SK-N-SH treated with all-trans-retinoic acid at 6 μM for 48 hours (cell line): ENCODE results near the gene MOV10L1.

Source experiments
- ATAC-seq: fragments of 200-7000 bp; cut with Tn5 transposase; 3 replicates; pipeline ENCODE4 v1.9.1; 2020; ENCODE audit warnings: mild to moderate bottlenecking, moderate library complexity
- BACH2 ChIP-seq: fragments of 250-450 bp; sonication (Bioruptor Pico); IDR thresholded peaks from 2 replicates; pipeline ENCODE4 v1.9.0; 2021; ENCODE audit warnings: mild to moderate bottlenecking, borderline replicate concordance
- CREB5 ChIP-seq: fragments of 250-450 bp; sonication (Bioruptor Pico); IDR thresholded peaks from 2 replicates; pipeline ENCODE4 v1.5.1; 2020; ENCODE audit warnings: low read depth, mild to moderate bottlenecking, moderate library complexity
- CSDC2 ChIP-seq: fragments of 250-450 bp; sonication (Bioruptor Pico); IDR thresholded peaks from 2 replicates; pipeline ENCODE4 v1.5.0; 2020; ENCODE audit warnings: mild to moderate bottlenecking, moderate library complexity
- CSRNP3 ChIP-seq: fragments of 250-450 bp; sonication (Bioruptor Pico); IDR thresholded peaks from 2 replicates; pipeline ENCODE4 v1.5.1; 2021; ENCODE audit warnings: mild to moderate bottlenecking, moderate library complexity
- ESRRG ChIP-seq: fragments of 250-450 bp; sonication (Bioruptor Pico); IDR thresholded peaks from 2 replicates; pipeline ENCODE4 v1.6.1; 2021; ENCODE audit warnings: mild to moderate bottlenecking
- GLIS3 ChIP-seq: fragments of 250-450 bp; sonication (Bioruptor Pico); IDR thresholded peaks from 2 replicates; pipeline ENCODE4 v1.5.0; 2020; ENCODE audit warnings: mild to moderate bottlenecking, moderate library complexity
- ISL1 ChIP-seq: fragments of 250-450 bp; sonication (Bioruptor Pico); IDR thresholded peaks from 2 replicates; pipeline ENCODE4 v2.1.2; 2022; ENCODE audit warnings: mild to moderate bottlenecking, moderate library complexity
- OSR1 ChIP-seq: fragments of 250-450 bp; sonication (Bioruptor Pico); IDR thresholded peaks from 2 replicates; pipeline ENCODE4 v1.8.0; 2022; ENCODE audit warnings: moderate library complexity, mild to moderate bottlenecking, inconsistent platforms
- PATZ1 ChIP-seq: fragments of 250-450 bp; sonication (Bioruptor Pico); IDR thresholded peaks from 2 replicates; pipeline ENCODE4 v1.8.0; 2020; ENCODE audit warnings: mild to moderate bottlenecking, moderate library complexity, borderline replicate concordance
- PPARA ChIP-seq: fragments of 250-450 bp; sonication (Bioruptor Pico); IDR thresholded peaks from 2 replicates; pipeline ENCODE4 v1.5.0; 2020; ENCODE audit warnings: mild to moderate bottlenecking, borderline replicate concordance
- RARB ChIP-seq: fragments of 250-450 bp; sonication (Bioruptor Pico); IDR thresholded peaks from 2 replicates; pipeline ENCODE4 v1.8.0; 2021; ENCODE audit warnings: mild to moderate bottlenecking, moderate library complexity
- SNAI2 ChIP-seq: fragments of 250-450 bp; sonication (Bioruptor Pico); IDR thresholded peaks from 2 replicates; pipeline ENCODE4 v1.5.0; 2020; ENCODE audit warnings: mild to moderate bottlenecking, moderate library complexity
- TSHZ2 ChIP-seq: fragments of 250-450 bp; sonication (Bioruptor Pico); IDR thresholded peaks from 2 replicates; pipeline ENCODE4 v1.5.0; 2020; ENCODE audit warnings: mild to moderate bottlenecking, moderate library complexity
- ZC3H10 ChIP-seq: fragments of 250-450 bp; sonication (Bioruptor Pico); IDR thresholded peaks from 2 replicates; pipeline ENCODE4 v1.5.1; 2021; ENCODE audit warnings: mild to moderate bottlenecking, moderate library complexity

The MOV10L1 gene

GRCh38 chr22:50173983-50174355 is 84.2 kb downstream of the MOV10L1 start (continued):
- TF ChIP-seq OSR1 (CRISPR knock-in tag) (no peak), TSHZ2 (CRISPR knock-in tag) (no peak), ISL1 (CRISPR knock-in tag) (no peak), GLIS3 (CRISPR knock-in tag) (no peak), SNAI2 (CRISPR knock-in tag) (no peak), CSRNP3 (CRISPR knock-in tag) (no peak)

GRCh38 chr22:50174382-50175190 is 84.8 kb downstream of the MOV10L1 start:
- no peak for ATAC-seq
- TF ChIP-seq PATZ1 (CRISPR knock-in tag) = no peak

- ATAC-seq = no peak
Measured at GRCh38 chr22:50175191-50175461, 85.3 kb downstream of the MOV10L1 start.

More at GRCh38 chr22:50175191-50175461, 85.3 kb downstream of the MOV10L1 start:
- no peak for TF ChIP-seq PATZ1 (CRISPR knock-in tag)
- no peak for TF ChIP-seq TSHZ2 (CRISPR knock-in tag)
- no peak for TF ChIP-seq PPARA (CRISPR knock-in tag)
- no peak for TF ChIP-seq ESRRG (CRISPR knock-in tag)
- no peak for TF ChIP-seq CREB5 (CRISPR knock-in tag)
- TF ChIP-seq ZC3H10 (CRISPR knock-in tag) = no peak
- no peak for TF ChIP-seq CSDC2
- TF ChIP-seq CSRNP3 (CRISPR knock-in tag) = no peak
- TF ChIP-seq RARB (CRISPR knock-in tag) = no peak
- no peak for TF ChIP-seq BACH2 (CRISPR knock-in tag)
